Fibroblast of the aortic adventitia (primary cell): Measurements from ENCODE around the gene CXCR2. TPM values are rescaled to one million over a fixed set of nuclear protein-coding genes. Genes with fewer than 3 reads are reported as not detected.

Experiments
- DNase-seq: peaks from one replicate; pipeline ENCODE4 v3.0.0-alpha.2; 2010; ENCODE audit warnings: low read depth
- H3K4me3 ChIP-seq: 2 replicates; pipeline ENCODE4 v1.5.1; 2011; ENCODE audit warnings: low read depth, mild to moderate bottlenecking, control low read depth, low read length, moderate library complexity
- CTCF ChIP-seq: IDR thresholded peaks from 2 replicates; pipeline ENCODE4 v1.5.1; 2011; ENCODE audit warnings: mild to moderate bottlenecking, low read length, control low read depth, inconsistent platforms; ENCODE audit not compliant: insufficient read depth
- total RNA-seq: library from RNA; depleted of rRNA; stranded (reverse); fragments of >200 nt; gene quantifications from 2 replicates; pipeline ENCODE4 v1.2.3, GENCODE V29; 2012; ENCODE audit warnings: low replicate concordance

Gene CXCR2
- total RNA-seq: not detected in 2 replicates

- TF ChIP-seq CTCF: no peak
- no peak within 1 kb of the TSS for H3K4me3 ChIP-seq
- DNase-seq: no peak
Observed at GRCh38 chr2:218125626-218126080, at the start of gene CXCR2. CXCR2 (plus strand) TSS chr2:218126028; CDS start chr2:218134802, 8,774 bp downstream.

- DNase-seq: no peak
- H3K4me3 ChIP-seq: no peak overlapping the region
- no peak for TF ChIP-seq CTCF
Observed at GRCh38 chr2:218077464-218078216, 48.2 kb upstream of the CXCR2 start.

GRCh38 chr2:218079943-218080913 is 45.6 kb upstream of the CXCR2 start:
- DNase-seq: no peak
- TF ChIP-seq CTCF: no peak
- H3K4me3 ChIP-seq: no peak overlapping the region

- H3K4me3 ChIP-seq: no peak overlapping the region
- DNase-seq: no peak
- no peak for TF ChIP-seq CTCF
Observed at GRCh38 chr2:218081063-218081462, 44.8 kb upstream of the CXCR2 start.

- peak; percentile 25 for DNase-seq
- no peak overlapping the region for H3K4me3 ChIP-seq
- TF ChIP-seq CTCF: no peak
Observed at GRCh38 chr2:218081695-218082094, 44.1 kb upstream of the CXCR2 start.

GRCh38 chr2:218082586-218083351 is 43.1 kb upstream of the CXCR2 start:
- no peak for TF ChIP-seq CTCF
- no peak overlapping the region for H3K4me3 ChIP-seq
- DNase-seq: no peak
